CD4-positive, alpha-beta T cell treated with Interleukin-2 at 100 ng/mL for 4 hours (primary cell): ENCODE measurements around the gene CGNL1.

Experiments used
- DNase-seq: peaks from one replicate; pipeline ENCODE4 v3.0.0-alpha.2; 2020; ENCODE audit warnings: low spot score

CGNL1 gene

GRCh38 chr15:57375827-57376695, at the start of gene CGNL1:
Gene CGNL1 (plus strand): TSS chr15:57376505. CDS start chr15:57438000, 61,495 bp downstream.
- DNase-seq = no peak

- no peak for DNase-seq
Observed at GRCh38 chr15:57327985-57328471, 48.3 kb upstream of the CGNL1 start.

- DNase-seq = no peak
Observed at GRCh38 chr15:57328479-57328878, 47.8 kb upstream of the CGNL1 start.

GRCh38 chr15:57328897-57329296, 47.4 kb upstream of the CGNL1 start:
- DNase-seq = no peak

- DNase-seq = no peak
Observed at GRCh38 chr15:57329582-57330367, 46.5 kb upstream of the CGNL1 start.

- DNase-seq = no peak
Observed at GRCh38 chr15:57330619-57331340, 45.5 kb upstream of the CGNL1 start.

GRCh38 chr15:57332326-57332725, 44.0 kb upstream of the CGNL1 start:
- DNase-seq = no peak

GRCh38 chr15:57333487-57333886, 42.8 kb upstream of the CGNL1 start:
- no peak for DNase-seq

- no peak for DNase-seq
Observed at GRCh38 chr15:57334257-57334656, 42.0 kb upstream of the CGNL1 start.

- no peak for DNase-seq
Observed at GRCh38 chr15:57335293-57335715, 41.0 kb upstream of the CGNL1 start.

GRCh38 chr15:57335719-57336118, 40.6 kb upstream of the CGNL1 start:
- no peak for DNase-seq

- DNase-seq = no peak
Observed at GRCh38 chr15:57337868-57338411, 38.4 kb upstream of the CGNL1 start.

GRCh38 chr15:57339321-57339720, 37.0 kb upstream of the CGNL1 start:
- DNase-seq = no peak

GRCh38 chr15:57340682-57341259, 35.5 kb upstream of the CGNL1 start:
- no peak for DNase-seq

- no peak for DNase-seq
Observed at GRCh38 chr15:57343048-57343447, 33.3 kb upstream of the CGNL1 start.

GRCh38 chr15:57343498-57343897, 32.8 kb upstream of the CGNL1 start:
- no peak for DNase-seq

- DNase-seq = no peak
Observed at GRCh38 chr15:57344282-57344681, 32.0 kb upstream of the CGNL1 start.

GRCh38 chr15:57345584-57345983, 30.7 kb upstream of the CGNL1 start:
- DNase-seq = no peak

- DNase-seq = no peak
Observed at GRCh38 chr15:57348081-57348480, 28.2 kb upstream of the CGNL1 start.

- no peak for DNase-seq
Observed at GRCh38 chr15:57352535-57353316, 23.6 kb upstream of the CGNL1 start.

GRCh38 chr15:57353317-57353804, 22.9 kb upstream of the CGNL1 start:
- no peak for DNase-seq
